ENCODE results near the gene LIMS3. TPM values are rescaled to one million over a fixed set of nuclear protein-coding genes. Genes with fewer than 3 reads are reported as not detected.
"Not testable (repeated sequence)": the region's sequence is repeated elsewhere in the genome, so short reads cannot be mapped to it uniquely, and the experiment has no call there.

Gene LIMS3
- total and polyA plus RNA-seq, 7 donors, result 2.5 to 24.4 (median 5.7) TPM

GRCh38 chr2:109971710-109972109, 73.2 kb downstream of the LIMS3 start:
- H3K9me3 ChIP-seq; intact Hi-C loops (cut with DNase I); H3K4me1 ChIP-seq; ATAC-seq; H3K4me3 ChIP-seq; H3K27ac ChIP-seq; H3K27me3 ChIP-seq (ENCODE audit: insufficient read depth in 3 of 3, low read length in 2 of 3); DNase-seq; H3K36me3 ChIP-seq (ENCODE audit: insufficient read depth in 1 of 2, low read depth in 1 of 2): not testable (repeated sequence)
- no CpG with 5 or more reads among the region's 10 CpGs for WGBS, 3 donors

Other genes with a start within 250 kb of the LIMS3 start
- 10 to 100 TPM; 22.0 to 64.9 (median 36.8) TPM for gene RGPD5, start 104.4 kb upstream of the LIMS3 start, total RNA-seq
- 10 to 100 TPM in 1 of 3 donors, 1 to 10 TPM in 2; 3.3 to 11.0 (median 3.9) TPM for gene RGPD5, start 104.4 kb upstream of the LIMS3 start, polyA plus RNA-seq
- 10 to 100 TPM in 1 of 4 donors, 1 to 10 TPM in 3; 4.7 to 10.0 (median 8.7) TPM for gene MALL, start 217.1 kb downstream of the LIMS3 start, total RNA-seq
- gene MALL, start 217.1 kb downstream of the LIMS3 start, polyA plus RNA-seq, result 1 to 10 TPM; 2.6 to 4.8 (median 4.2) TPM

Measured in psoas muscle (tissue), 8 donors.